ENCODE results near the gene CD6. TPM values are rescaled to one million over a fixed set of nuclear protein-coding genes. Genes with fewer than 3 reads are reported as not detected.

CD6 gene
- total and polyA plus RNA-seq, 9 donors, result 0.42 to 3.4 (median 0.69) TPM

DNA sequence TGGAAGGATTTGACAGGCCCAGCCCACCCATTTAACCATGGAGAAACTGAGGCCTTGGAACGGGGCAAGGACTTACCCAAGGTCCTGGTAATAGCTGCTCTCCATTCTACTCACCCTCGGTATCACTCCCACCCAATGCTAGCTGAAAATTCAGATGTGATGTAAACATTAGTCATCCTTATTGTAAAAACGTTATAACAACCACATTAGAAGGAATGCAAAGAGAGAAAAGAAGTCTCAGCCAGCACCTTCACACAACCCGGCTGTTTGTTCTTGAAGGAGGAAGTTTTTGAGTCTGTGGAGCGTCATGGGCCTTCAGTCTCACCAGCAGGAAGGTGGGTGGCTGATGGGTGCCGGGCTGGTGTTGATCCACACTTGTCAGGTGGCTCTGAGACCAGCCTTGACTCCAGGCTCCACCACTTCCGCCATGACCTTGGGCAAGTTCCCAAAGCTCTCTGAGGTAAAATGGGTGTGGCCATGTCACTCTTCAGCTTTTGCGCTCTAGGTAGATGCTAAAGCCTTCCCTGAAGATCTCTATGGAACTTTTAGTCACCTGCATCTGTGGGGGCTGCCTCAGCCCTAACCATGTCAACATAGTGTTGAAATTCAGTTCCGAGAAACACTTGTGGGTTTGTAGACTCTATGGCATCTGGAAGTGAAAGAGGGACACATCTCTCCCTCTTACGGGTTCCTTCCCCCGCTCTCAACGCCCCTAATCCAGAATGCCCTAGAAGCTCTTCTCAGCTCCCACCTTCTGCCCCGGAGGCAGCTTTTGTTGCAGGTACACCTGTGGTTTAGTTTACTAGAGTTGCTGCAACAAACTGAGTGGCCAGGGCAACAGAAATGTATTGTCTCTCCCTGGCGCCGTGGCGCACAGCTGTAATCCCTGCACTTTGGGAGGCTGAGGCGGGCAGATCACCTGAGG, 14.8 kb downstream of the CD6 start:
- intact Hi-C loops (cut with DNase I), result no loop called here
- no peaks in the 10 kb centered on the region for H3K36me3 ChIP-seq
- no peaks in the 10 kb centered on the region for H3K27me3 ChIP-seq
- H3K4me1 ChIP-seq (ENCODE audit: insufficient read depth), result no peaks in the 10 kb centered on the region
- no peak overlapping the region for H3K4me3 ChIP-seq
- TF ChIP-seq EP300 (IDR thresholded peaks at IDR 0.05) (no peak), POLR2A (IDR thresholded peaks at IDR 0.05) (no peak)
- TF ChIP-seq, protein P1, sequence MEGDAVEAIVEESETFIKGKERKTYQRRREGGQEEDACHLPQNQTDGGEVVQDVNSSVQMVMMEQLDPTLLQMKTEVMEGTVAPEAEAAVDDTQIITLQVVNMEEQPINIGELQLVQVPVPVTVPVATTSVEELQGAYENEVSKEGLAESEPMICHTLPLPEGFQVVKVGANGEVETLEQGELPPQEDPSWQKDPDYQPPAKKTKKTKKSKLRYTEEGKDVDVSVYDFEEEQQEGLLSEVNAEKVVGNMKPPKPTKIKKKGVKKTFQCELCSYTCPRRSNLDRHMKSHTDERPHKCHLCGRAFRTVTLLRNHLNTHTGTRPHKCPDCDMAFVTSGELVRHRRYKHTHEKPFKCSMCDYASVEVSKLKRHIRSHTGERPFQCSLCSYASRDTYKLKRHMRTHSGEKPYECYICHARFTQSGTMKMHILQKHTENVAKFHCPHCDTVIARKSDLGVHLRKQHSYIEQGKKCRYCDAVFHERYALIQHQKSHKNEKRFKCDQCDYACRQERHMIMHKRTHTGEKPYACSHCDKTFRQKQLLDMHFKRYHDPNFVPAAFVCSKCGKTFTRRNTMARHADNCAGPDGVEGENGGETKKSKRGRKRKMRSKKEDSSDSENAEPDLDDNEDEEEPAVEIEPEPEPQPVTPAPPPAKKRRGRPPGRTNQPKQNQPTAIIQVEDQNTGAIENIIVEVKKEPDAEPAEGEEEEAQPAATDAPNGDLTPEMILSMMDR (IDR thresholded peaks at IDR 0.05), result no peak
- DNase-seq, result no peak
- WGBS, 3 donors, result 67 to 76% (median 75%) methylated on average over 17 of the region's 17 CpGs
- no peak overlapping the region for H3K27ac ChIP-seq
- no peaks in the 10 kb centered on the region for H3K9me3 ChIP-seq

DNA sequence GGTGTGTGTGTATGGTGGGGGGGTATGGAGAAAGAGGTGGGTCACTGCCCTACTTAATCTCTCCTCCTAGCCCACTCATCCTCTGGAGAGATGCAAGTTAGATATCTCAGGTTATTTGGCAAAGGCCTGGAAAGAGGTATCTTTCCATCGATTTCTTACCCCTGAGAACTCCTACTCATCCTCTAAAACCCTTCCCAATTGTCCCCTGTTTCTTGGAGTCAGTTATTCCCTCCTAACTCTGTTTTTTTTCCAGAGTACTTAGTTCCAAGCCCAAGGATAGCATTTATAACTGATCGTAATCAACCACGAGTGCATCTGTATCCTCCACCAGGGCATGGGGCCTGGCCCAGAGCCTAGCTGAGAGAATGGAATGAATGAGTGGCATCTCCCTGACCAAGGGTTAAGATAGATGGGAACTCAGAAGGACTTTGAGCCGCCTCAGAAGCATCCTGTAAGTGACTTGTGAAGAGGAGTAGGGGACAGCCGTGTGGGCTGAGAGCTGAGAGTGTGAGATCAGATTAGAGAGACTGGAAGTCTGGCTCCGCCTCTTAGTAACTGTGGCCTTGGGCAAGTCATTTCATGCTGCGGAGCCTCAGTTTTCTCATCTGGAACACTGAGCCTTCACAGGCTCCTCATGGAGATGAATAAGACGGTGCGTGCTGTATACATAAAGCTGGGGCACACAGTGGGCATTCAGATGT, 16.2 kb downstream of the CD6 start:
- Histone ChIP-seq H3K9me3 (no peaks in the 10 kb centered on the region), H3K27ac (no peak overlapping the region), H3K36me3 (no peaks in the 10 kb centered on the region), H3K27me3 (no peaks in the 10 kb centered on the region), H3K4me1 (ENCODE audit: insufficient read depth) (no peaks in the 10 kb centered on the region), H3K4me3 (no peak overlapping the region)
- intact Hi-C loops (cut with DNase I), result no loop called here
- no peak for DNase-seq
- 78 to 85% (median 82%) methylated on average over 9 of the region's 9 CpGs for WGBS, 3 donors
- TF ChIP-seq EP300 (IDR thresholded peaks at IDR 0.05), result no peak
- TF ChIP-seq, protein P1 (IDR thresholded peaks at IDR 0.05), result no peak
- no peak for TF ChIP-seq POLR2A (IDR thresholded peaks at IDR 0.05)

DNA sequence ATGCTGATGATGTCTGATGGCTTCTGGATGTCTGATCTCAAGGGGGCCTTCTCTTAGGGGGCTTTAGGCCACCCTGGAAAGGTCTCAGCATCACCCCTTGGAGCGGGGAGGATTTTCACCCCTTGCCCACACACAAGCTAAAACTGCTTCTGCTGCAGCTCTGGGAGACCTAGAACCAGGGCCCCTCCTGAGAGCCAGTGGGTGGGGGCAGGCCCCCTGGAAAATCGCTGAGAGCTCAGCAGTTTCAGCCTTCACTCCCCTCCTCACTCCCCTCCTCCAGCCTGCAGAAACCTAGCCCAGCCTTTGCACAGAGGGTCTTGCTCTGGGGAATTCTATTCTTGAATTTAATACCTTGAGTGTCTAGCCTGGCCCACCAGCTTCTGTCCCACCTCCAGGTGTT, 17.2 kb downstream of the CD6 start:
- Histone ChIP-seq H3K27me3 (no peaks in the 10 kb centered on the region), H3K4me3 (no peak overlapping the region), H3K4me1 (ENCODE audit: insufficient read depth) (no peaks in the 10 kb centered on the region), H3K27ac (no peak overlapping the region), H3K9me3 (no peaks in the 10 kb centered on the region), H3K36me3 (no peaks in the 10 kb centered on the region)
- TF ChIP-seq EP300 (IDR thresholded peaks at IDR 0.05), result no peak
- TF ChIP-seq, protein P1 (IDR thresholded peaks at IDR 0.05), result no peak
- TF ChIP-seq POLR2A (IDR thresholded peaks at IDR 0.05), result no peak
- intact Hi-C loops (cut with DNase I), result no loop called here
- DNase-seq, result no peak
- 69 to 89% (median 81%) methylated on average over 2 of the region's 2 CpGs for WGBS, 3 donors

DNA sequence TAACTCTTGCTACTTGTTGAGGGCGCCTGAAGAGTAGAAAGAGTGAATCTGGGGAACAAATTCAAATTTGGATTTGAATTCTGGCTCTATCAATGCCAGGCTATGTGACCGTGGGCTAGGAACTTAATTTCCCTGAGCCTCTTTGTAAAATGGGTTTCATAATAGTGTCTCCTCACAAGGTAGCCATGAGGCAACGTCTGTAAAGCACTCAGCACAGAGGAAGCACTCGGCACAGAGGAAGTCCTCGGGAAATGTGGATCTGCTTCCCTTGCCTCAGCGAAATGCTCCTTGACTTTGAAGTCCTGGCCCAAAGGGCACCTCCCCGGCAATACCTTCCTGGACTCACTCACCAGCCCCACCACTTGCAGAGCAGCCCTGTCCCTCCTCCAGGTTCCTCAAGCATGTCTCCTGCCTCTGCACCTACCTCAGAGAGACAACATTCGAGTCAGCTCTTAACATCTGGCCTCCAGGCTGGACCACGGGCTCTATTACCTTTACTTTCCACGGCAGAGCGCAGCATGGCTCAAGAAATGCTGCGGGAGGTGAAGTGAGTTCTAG, 17.7 kb downstream of the CD6 start:
- no peaks in the 10 kb centered on the region for H3K4me1 ChIP-seq (ENCODE audit: insufficient read depth)
- H3K9me3 ChIP-seq, result no peaks in the 10 kb centered on the region
- H3K36me3 ChIP-seq, result no peaks in the 10 kb centered on the region
- H3K27ac ChIP-seq, result no peak overlapping the region
- 68 to 73% (median 68%) methylated on average over 12 of the region's 12 CpGs for WGBS, 3 donors
- no peak for TF ChIP-seq EP300 (IDR thresholded peaks at IDR 0.05)
- TF ChIP-seq, protein P1 (IDR thresholded peaks at IDR 0.05), result no peak
- TF ChIP-seq POLR2A (IDR thresholded peaks at IDR 0.05), result no peak
- H3K4me3 ChIP-seq, result no peak overlapping the region
- DNase-seq, result no peak
- H3K27me3 ChIP-seq, result no peaks in the 10 kb centered on the region
- intact Hi-C loops (cut with DNase I), result no loop called here

All from ovary (tissue), 9 donors.